ENCODE data around the gene MYO1D. TPM values are rescaled to one million over a fixed set of nuclear protein-coding genes. Genes with fewer than 3 reads are reported as not detected.

Gene MYO1D
- polyA plus RNA-seq, 4 donors: 10.3 to 30.6 (median 27.6) TPM

DNA sequence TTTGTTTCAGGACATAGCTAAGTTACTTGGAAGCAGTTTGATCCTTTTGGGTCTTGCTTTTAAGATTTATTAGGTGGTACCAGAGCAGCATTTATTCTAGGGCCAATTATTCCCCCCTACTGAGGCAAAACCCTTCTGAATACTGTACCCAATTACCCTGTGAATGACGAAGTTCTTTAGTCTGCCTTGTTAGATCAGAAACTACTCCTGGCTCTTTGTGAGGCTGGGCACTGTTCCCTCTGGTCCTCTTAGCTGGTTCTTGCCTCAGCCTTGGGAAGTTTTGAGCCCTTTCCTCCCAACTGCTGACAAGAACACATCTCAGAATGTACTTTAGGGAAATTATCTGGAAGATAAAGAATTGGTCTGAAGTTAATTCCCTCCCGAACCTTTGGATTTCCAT, 274.5 kb downstream of the MYO1D start:
- no peak for DNase-seq (ENCODE audit: low read depth in 4 of 4, low spot score in 3 of 4)

- DNase-seq (ENCODE audit: low read depth in 4 of 4, low spot score in 3 of 4): no peak
Measured at GRCh38 chr17:32601866-32602265, 275.1 kb downstream of the MYO1D start.

DNA sequence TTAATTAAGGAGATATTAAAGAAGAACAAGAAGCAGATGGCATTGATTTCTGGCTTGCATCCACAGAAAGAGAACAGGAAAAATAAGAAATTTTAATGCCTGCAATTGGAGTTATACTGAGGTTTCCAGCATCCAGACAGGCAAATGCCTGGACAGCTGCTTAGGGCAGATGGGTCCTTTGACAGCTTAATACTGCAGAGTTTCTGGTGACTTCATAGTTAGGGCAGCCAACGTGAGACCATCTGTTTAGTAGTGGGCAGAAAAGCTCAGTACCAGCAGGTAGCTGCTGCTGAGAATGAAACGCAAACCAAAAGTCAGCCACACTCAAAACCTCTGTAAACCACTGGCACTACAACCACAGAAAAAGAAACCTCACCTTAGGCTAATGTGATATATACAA, 280.3 kb downstream of the MYO1D start:
- DNase-seq (ENCODE audit: low read depth in 4 of 4, low spot score in 3 of 4): no peak

DNA sequence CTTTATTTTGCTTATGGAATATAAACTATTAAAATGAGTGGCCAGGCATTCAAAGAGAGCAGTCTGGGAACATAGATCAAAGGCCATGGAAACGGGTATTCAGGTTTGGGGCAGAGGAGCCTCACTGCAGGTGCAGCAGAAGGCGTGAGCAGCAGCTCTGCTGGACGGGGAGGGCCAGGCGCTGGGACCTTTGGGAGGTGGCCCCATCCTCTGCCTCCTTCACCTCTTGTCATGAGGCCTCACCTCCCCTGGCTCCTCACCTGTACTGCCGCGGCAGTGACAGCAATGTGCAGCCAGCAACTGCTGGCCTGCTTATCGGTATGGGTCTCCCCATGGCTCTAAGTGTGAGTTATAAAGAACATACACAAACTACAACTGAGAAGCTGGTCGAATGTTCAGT, 280.7 kb downstream of the MYO1D start:
- no peak for DNase-seq (ENCODE audit: low read depth in 4 of 4, low spot score in 3 of 4)

- DNase-seq (ENCODE audit: low read depth in 4 of 4, low spot score in 3 of 4): no peak
Measured at GRCh38 chr17:32593003-32593402, 283.9 kb downstream of the MYO1D start.

DNA sequence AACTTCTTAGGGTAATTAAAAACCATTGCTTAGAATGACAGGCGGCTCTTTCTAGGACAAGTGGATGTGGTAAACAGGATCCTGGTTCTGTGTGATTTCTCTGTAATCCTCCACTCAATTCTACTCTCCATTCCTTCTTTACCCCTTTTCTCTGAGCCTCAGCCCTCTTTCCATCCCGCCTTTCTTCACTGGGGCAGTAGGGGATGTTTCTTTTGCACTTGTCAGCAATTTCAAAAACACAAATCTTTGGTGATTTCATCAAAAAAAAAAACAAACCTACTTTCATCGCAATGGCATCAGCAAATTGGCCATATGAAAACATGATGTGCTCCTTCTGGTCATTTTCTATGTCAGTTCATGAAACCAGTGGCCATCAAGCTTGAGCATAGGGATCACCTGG, 285.5 kb downstream of the MYO1D start:
- no peak for DNase-seq (ENCODE audit: low read depth in 4 of 4, low spot score in 3 of 4)

DNA sequence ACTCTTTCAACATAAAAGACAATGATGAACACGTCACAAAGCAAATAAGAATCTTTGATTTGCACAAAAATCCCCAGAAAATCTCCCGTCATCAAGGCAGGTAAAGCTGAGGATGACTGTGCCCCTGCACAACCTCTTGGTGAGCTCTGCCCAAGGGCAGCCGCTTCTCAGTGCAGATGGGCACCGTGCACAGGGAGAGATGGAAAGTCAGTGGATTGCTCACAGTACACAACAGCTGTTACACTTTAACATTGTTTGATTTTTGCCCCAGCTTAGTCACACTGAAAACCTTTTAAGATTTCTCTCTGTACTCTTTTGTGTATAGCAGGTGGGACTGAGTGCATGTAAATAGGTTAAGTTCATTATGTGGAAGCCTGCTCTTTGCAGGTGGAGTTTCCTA, 285.9 kb downstream of the MYO1D start:
- DNase-seq (ENCODE audit: low read depth in 4 of 4, low spot score in 3 of 4): no peak

DNA sequence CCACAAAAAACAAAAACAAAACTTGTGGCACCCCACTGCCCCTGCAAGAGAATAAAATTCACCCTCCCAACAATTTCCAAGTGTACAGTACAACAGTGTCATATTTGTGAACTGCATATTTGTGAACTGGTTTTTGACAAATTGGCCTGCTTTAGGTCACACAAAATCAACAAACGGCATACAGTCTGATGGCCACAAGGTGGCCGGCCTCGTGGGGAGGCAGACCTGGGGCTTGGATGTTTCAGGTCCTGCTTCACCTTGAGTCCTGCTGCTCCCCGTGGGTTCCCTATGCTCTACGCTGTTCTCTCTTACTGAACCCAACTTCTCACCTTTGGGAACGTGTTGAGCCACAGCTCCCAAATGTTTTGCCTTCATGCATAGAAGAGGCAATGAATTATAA, 287.9 kb downstream of the MYO1D start:
- DNase-seq (ENCODE audit: low read depth in 4 of 4, low spot score in 3 of 4): no peak

- no peak for DNase-seq (ENCODE audit: low read depth in 4 of 4, low spot score in 3 of 4)
Measured at GRCh38 chr17:32588135-32588534, 288.8 kb downstream of the MYO1D start.

- no peak for DNase-seq (ENCODE audit: low read depth in 4 of 4, low spot score in 3 of 4)
Measured at GRCh38 chr17:32586666-32587065, 290.3 kb downstream of the MYO1D start.

- no peak for DNase-seq (ENCODE audit: low read depth in 4 of 4, low spot score in 3 of 4)
Measured at GRCh38 chr17:32584792-32585191, 292.1 kb downstream of the MYO1D start.

DNA sequence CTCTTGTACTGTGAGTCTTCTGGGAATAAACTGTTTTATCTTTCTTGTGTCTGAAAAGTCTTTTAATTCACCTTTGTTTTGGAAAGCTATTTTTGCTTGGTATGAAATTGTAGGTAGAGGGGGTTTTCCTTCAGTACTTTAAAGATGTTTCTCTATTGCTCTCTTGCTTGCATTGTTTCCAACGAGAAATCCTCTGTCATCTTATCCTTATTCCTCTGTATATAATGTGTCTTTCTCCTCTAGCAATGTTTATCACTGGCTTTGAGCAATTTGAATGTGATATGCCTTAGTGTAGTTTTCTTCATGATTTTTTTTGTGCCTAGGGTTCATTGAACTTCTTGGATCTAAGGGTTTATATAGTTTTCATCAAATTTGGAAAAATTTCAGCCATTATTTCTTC, 293.9 kb downstream of the MYO1D start:
- no peak for DNase-seq (ENCODE audit: low read depth in 4 of 4, low spot score in 3 of 4)

DNA sequence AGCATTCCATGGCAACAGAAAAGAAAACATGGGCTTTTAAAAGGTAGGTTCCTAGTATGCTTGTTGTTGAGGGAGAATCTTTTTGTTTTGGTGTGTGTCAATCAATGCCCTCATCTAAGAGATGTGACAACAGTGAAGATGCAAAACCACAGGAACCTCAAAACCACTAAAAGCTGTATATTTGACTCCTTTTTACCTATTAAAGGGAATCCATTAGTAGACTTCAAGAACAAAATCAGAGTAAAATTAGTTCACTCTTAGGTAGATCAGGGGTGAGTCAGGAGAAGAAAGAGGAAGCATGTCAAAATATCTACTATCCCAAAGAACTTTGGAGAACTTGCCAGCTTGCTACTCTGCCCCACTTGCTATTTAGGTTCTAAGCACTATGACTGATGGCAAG, 301.1 kb downstream of the MYO1D start:
- DNase-seq (ENCODE audit: low read depth in 4 of 4, low spot score in 3 of 4): no peak

- no peak for DNase-seq (ENCODE audit: low read depth in 4 of 4, low spot score in 3 of 4)
Measured at GRCh38 chr17:32570081-32570396, 306.9 kb downstream of the MYO1D start.

DNA sequence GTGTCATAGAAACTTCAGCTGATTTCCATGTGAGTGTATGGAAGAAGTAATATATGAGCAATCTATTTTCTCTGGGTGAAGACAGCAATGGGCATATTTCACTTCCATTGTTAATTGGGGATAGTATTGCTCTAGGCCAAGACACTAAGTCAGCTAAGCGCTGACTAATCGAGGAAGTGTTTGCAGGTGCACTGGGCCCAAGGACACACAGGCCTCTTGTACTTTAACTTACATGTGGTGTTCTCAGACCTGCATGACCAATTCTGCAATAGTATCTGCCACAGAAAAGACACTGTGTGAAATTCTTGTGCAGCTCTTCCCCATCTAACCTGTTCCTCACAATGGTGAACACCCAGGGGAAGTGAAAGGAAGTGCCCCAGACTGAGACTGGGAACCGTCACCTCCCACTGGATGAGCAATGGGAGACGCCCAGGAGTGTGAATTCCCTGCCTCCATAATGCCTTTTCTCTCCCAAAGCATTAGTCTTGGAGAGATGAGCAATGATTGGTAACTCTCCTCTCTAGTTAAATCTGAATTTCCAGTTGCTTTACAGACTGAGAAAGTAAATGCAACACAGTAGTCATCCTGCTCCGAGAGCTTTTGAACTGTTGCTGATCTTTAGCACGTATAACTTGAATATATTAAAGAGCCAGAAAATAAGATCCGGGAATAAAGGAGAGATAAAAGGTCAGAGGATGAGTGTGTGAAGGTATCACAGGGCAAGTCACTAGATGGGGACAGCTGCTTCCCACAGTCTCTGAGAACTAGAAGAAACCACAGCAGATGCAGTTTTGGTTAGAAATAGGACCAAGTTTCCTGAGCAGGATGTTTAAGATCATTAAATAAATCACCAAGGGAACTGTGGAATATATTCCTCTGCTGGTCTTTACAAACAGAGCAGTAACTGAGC, 307.5 kb downstream of the MYO1D start:
- no peak for DNase-seq (ENCODE audit: low read depth in 4 of 4, low spot score in 3 of 4)

DNA sequence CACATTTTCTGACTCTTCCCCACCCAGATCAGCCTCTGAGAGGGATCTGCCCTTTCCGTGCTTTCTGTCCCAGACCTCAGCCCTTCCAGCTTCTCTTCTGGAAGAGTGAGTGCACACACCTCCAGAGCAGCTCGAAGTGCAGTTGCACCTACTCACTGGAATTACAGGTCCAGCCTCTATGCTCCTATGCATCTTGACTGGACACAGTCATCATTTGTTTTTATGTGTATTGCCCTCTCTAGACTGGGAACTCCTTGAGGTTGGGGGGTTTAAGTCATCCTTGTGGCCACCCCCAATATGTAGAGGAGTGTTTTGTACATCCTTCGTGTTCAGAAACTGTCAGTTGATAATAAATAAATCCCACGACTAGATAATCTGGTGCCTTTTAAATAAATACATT, 308.2 kb downstream of the MYO1D start:
- no peak for DNase-seq (ENCODE audit: low read depth in 4 of 4, low spot score in 3 of 4)

- no peak for DNase-seq (ENCODE audit: low read depth in 4 of 4, low spot score in 3 of 4)
Measured at GRCh38 chr17:32567511-32567910, 309.4 kb downstream of the MYO1D start.

GRCh38 chr17:32567086-32567485, 309.8 kb downstream of the MYO1D start:
- no peak for DNase-seq (ENCODE audit: low read depth in 4 of 4, low spot score in 3 of 4)

DNA sequence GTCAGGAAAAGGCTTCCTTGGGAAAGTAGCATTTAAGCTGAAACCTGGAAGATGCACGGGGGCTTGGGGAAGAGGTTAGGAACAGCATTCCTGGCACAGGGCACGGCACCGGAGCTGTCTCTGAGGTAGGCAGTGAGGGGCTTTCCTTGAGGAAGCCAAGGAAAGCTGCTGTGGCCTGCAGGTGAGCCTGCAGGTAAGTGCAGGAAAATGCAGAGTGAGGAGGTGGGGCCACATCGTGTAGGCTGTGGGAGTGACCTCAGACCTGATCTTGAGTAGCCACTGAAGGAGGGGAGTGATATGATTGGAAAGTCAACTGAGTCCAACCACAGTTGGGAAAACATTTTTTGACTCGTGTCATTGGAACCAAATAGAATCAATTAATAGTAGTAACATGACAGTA, 310.6 kb downstream of the MYO1D start:
- DNase-seq (ENCODE audit: low read depth in 4 of 4, low spot score in 3 of 4): no peak

- no peak for DNase-seq (ENCODE audit: low read depth in 4 of 4, low spot score in 3 of 4)
Measured at GRCh38 chr17:32565401-32565800, 311.5 kb downstream of the MYO1D start.

DNA sequence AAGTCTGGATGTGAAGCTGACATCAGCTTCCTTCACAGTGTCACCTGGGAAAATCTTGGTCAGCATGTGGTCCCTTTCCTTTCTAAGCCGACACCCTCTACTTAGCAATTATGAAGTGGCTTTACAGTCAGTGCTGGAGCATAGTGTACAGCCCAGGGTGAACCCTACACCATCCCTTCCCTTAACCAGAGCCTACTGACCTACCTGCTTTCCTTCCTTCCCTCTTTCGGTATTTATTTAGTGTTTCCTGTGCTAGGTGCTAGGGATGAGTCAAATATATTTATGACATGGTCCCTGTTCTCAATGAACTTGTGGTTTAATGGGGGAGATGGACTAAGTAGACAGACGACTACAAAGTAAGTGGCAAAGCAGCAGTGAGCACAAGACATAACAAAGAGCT, 312.6 kb downstream of the MYO1D start:
- DNase-seq (ENCODE audit: low read depth in 4 of 4, low spot score in 3 of 4): no peak

DNA sequence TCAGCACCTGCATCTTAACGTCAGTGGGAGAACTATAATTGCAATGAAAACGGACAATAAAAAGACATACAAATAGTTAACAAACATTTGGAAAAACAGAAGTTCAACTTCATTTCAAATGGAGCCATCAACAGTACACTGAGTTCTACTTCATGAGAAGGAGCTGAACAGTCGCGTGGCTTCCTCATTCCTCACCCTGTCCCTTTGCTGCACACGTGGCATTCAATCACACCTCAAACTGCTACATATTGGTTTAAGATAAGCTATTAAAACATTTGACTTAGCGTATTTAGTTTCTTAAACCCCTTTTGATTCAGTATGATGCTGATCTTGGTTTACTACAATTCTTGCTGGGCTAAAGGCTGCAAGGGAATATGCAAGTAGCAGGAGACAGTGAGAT, 313.3 kb downstream of the MYO1D start:
- DNase-seq (ENCODE audit: low read depth in 4 of 4, low spot score in 3 of 4): no peak

Measured in left renal pelvis (tissue), 4 donors.